Mucosa of descending colon (tissue), 3 donors: ENCODE measurements around the gene BABAM1. TPM values are rescaled to one million over a fixed set of nuclear protein-coding genes. Genes with fewer than 3 reads are reported as not detected.

ENCODE experiments used
- ATAC-seq: fragments of 200-7000 bp; cut with Tn5 transposase; one replicate; pipeline ENCODE4 v1.9.1; 2020; ENCODE audit warnings: mild to moderate bottlenecking, moderate library complexity
- DNase-seq, 3 donors: peaks; one replicate each; pipeline ENCODE4 v3.0.0-alpha.2; 2020
- H3K36me3 ChIP-seq: fragments of 200-600 bp; one replicate; pipeline ENCODE4 v1.8.0; 2021; ENCODE audit warnings: low read depth, mild to moderate bottlenecking
- H3K4me1 ChIP-seq: fragments of 200-600 bp; one replicate; pipeline ENCODE4 v1.8.0; 2021; ENCODE audit warnings: low read depth, mild to moderate bottlenecking
- H3K4me3 ChIP-seq: fragments of 200-600 bp; one replicate; pipeline ENCODE4 v1.8.0; 2021; ENCODE audit warnings: mild to moderate bottlenecking
- H3K9me3 ChIP-seq: fragments of 200-600 bp; one replicate; pipeline ENCODE4 v1.8.0; 2021; ENCODE audit warnings: mild to moderate bottlenecking
- intact Hi-C, 2 donors: fragments of 100-400 bp; cut with DNase I in 1 of 2; cut with micrococcal nuclease in 1 of 2; formaldehyde crosslinking; loops; one replicate each; pipeline versions ENCODE4 v1.11.0 to v1.11.1; 2022; cut with DNase I, micrococcal nuclease
- total RNA-seq, 3 donors: library from RNA; stranded (reverse); fragmentation: NEBNext Ultra II Directional in 2 of 3; extraction: Animal tissue kit (Norgen Biotek cat#: 25700) in 2 of 3; gene quantifications; one replicate each; pipeline versions ENCODE4 v1.2.1 to v1.2.4, GENCODE V29; 2021 to 2023
- TF ChIP-seq, protein P1 (sequence below): fragments of 200-600 bp; IDR thresholded peaks from one replicate; pipeline ENCODE4 v1.8.0; 2022; ENCODE audit warnings: antibody characterized with exemption, mild to moderate bottlenecking
- donor health status: DM: no; HTN: no; CAD: no; lungs with moderate emphysema.
- donor health status: DM: no; HTN: no; CAD: no.
- donor health status: DM: no; HTN: yes; CAD: no.

The BABAM1 gene
- total RNA-seq, 3 donors from 2014 or later, result 64.6 to 80.3 (median 76.2) TPM

DNA sequence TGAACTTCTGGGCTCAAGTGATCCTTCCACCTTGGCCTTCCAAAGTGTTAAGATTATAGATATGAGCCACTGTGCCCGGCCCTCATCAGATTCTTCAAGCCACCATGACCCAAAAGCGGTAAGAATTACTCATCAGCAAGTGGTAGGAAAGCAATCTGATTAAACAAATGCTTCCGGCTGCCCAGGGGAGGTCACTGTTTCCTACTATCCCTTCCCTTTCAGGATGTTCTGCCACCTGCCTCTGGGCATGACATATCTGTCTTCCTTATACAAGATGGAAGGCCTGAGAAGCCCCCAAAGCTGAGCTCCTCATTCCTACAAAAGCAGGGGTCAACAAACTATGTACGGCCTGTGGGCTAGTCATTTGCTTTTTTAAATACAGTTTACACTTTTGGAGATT, 29.0 kb downstream of the BABAM1 start:
- Histone ChIP-seq H3K4me3 (no peak overlapping the region), H3K9me3 (no peaks in the 10 kb centered on the region), H3K36me3 (no peaks in the 10 kb centered on the region), H3K4me1 (peaks cover 11% of the 10 kb centered on the region)
- ATAC-seq (no peak), DNase-seq (no peak)
- TF ChIP-seq, protein P1, sequence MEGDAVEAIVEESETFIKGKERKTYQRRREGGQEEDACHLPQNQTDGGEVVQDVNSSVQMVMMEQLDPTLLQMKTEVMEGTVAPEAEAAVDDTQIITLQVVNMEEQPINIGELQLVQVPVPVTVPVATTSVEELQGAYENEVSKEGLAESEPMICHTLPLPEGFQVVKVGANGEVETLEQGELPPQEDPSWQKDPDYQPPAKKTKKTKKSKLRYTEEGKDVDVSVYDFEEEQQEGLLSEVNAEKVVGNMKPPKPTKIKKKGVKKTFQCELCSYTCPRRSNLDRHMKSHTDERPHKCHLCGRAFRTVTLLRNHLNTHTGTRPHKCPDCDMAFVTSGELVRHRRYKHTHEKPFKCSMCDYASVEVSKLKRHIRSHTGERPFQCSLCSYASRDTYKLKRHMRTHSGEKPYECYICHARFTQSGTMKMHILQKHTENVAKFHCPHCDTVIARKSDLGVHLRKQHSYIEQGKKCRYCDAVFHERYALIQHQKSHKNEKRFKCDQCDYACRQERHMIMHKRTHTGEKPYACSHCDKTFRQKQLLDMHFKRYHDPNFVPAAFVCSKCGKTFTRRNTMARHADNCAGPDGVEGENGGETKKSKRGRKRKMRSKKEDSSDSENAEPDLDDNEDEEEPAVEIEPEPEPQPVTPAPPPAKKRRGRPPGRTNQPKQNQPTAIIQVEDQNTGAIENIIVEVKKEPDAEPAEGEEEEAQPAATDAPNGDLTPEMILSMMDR, result no peak
- intact Hi-C loops, result loop anchor here in 1 of 2 donors (10.0 kb wide), 1 partner anchor 99 kb away; the partner anchor contains the start of gene CCDC194

DNA sequence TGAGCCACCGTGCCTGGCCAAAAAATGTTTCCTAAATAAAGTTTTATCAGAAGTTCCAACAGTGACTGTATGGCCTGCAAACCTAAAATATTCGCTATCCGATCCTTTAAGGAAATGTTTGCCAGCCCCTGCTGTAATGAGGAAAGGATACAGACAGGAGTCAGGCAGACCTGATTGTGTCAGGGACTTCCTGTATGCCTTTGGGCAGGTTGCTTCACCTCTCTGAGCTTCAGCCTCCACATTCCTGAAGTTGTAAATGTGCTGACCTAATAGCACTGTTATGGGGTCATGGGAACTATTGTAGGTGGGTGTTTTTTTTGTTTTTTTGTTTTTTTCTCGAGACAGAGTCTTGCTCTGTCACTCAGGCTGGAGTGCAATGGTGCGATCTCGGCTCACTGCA, 29.7 kb downstream of the BABAM1 start:
- DNase-seq, result no peak
- intact Hi-C loops, result loop anchor here in 1 of 2 donors (10.0 kb wide), 1 partner anchor 98 kb away; the partner anchor contains the start of gene CCDC194

DNA sequence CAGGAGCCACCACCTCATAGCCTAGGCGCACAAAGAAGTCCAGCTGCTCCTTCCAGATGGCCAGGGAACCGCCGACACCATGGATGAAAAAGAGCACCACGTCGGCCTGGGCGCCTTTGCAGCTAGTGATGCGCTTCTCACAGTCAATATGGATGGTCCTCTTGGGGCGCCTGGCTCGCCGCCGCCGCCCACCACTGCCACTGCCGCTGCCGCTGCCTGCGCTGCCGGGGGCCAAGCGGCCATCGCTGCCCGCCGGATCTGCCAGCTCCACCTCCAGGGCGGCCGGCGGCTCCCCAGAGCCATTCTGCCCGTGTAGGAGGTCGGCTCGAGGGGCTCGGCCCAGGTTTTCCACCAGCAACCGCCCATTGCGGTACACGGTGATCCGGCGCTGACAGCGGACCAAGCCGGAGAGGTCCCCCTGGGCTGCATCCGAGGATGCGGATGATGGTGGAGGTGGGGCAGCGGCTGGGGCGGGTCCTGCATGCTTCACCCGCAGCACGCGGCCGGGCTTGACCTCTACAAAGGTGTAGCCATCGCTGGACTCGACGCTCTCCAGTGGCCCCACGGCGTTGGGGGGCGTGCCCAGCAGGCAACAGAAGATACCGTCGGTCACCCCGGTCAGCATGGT, 33.9 kb downstream of the BABAM1 start:
- H3K4me3 ChIP-seq, result no peak overlapping the region
- DNase-seq, result peak in 1 of 3 donors; percentile 61
- no peaks in the 10 kb centered on the region for H3K36me3 ChIP-seq
- intact Hi-C loops, result no loop called here
- H3K4me1 ChIP-seq, result peaks cover 16% of the 10 kb centered on the region
- TF ChIP-seq, protein P1, result no peak
- no peaks in the 10 kb centered on the region for H3K9me3 ChIP-seq
- ATAC-seq, result no peak

More for the DNA sequence above, 29.7 kb downstream of the BABAM1 start:
- no peak overlapping the region for H3K4me3 ChIP-seq
- peaks cover 8% of the 10 kb centered on the region for H3K4me1 ChIP-seq
- ATAC-seq, result no peak
- no peaks in the 10 kb centered on the region for H3K36me3 ChIP-seq
- no peaks in the 10 kb centered on the region for H3K9me3 ChIP-seq
- TF ChIP-seq, protein P1, result no peak

DNA sequence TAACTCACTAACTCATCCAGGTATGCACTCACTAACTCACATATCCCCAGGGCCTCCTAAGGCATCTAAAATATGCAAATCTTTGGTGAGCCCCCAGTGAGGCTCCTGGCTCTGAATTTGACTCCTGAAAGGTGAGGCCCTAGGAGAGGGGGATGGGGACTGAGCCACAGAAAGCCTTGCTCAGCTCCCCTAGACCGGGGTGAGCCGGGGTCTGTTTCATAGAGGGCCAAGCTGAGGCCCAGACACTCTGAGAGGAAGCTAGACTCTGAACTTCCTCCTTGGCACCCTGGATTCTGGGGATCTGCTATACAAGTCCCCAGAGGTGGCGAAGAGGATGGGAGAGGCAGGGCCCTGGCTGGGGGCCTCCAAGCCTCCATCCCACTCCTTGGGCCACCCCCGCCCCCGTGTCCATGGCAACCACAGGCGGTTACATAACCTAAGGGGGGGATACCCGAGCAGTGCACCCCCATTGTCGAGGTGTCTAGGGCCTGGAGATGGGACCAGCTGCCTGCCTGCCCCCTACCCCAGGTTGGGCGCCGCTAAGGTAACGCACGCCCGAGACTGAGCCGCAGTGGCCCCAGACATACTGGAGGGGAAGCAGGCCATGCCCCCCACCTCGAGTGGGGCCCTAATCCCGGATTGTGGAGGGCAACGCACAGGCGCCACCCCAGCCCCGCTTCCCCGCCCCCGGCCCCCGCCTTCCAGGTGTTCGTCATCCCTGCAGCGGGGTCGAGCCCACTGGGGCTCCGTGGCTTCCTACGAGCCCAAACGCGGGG, 35.3 kb downstream of the BABAM1 start:
- DNase-seq, result peak in 2 of 3 donors; percentile 65 to 76
- intact Hi-C loops, result no loop called here
- no peak for ATAC-seq
- Histone ChIP-seq H3K4me3 (peak overlapping the region; percentile 40), H3K9me3 (no peaks in the 10 kb centered on the region), H3K36me3 (no peaks in the 10 kb centered on the region), H3K4me1 (peaks cover 27% of the 10 kb centered on the region)
- TF ChIP-seq, protein P1, result no peak

DNA sequence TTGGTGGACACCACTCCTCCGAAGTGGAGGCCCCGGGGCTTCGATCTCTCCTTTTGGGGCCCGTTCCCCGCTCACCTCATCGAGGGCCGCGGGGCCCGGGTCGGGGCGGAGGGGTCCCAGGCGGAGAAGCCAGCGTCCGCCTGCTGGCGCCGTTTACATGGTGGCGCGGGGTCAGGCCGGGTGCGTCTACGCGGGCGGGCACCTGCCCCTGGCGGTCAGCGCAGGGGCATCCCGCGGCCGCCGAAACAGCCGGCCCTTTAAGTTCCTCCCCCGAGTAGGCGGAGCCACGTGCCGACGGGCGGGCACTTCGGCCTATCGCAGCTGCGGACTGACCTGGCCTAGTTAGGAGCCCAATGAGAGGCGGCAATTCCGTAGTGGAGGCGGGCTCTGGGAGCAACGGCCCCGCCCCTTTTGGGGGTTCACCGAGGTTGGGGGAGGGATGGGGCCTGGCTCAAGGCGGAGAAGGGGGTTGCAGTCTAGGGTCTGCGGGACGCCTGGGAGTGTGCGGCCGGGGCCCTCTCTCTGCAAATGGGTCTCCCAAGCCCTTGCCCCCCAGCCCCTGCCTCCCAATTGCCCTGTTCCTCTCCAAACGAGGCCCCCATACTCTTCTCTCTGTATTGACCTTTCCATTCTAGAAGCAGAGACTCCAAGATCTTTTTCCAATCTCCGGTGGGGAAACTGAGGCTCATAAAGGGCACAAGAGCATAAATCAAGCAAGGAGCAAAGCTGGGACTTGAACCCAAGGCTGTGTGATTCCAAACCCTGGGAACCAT, 36.1 kb downstream of the BABAM1 start, which contains the start of gene ABHD8:
TSS of gene ABHD8 (minus strand) at position 259 of the 773 bp plus-strand sequence. CDS start 1,809 bp downstream, outside the sequence.
- ATAC-seq (peak; percentile 74), DNase-seq (peak; percentile 95 to 98 (median 96))
- Histone ChIP-seq H3K4me1 (peaks cover 30% of the 10 kb centered on the region), H3K4me3 (peak within 1 kb of the TSS; percentile 40), H3K36me3 (no peaks in the 10 kb centered on the region), H3K9me3 (no peaks in the 10 kb centered on the region)
- intact Hi-C loops, result no loop called here
- TF ChIP-seq, protein P1, result peak; percentile 74
